ENCODE measurements around the gene RPA1.
A peak's percentile ranks its signal among the peaks of the same experiment; 100 is the strongest.

Gene RPA1

GRCh38 chr17:1899403-1900000 is 69.7 kb downstream of the RPA1 start:
- H3K4me3 ChIP-seq (ENCODE audit: low read depth, low read length), result no peak overlapping the region
- TF ChIP-seq, protein P1, sequence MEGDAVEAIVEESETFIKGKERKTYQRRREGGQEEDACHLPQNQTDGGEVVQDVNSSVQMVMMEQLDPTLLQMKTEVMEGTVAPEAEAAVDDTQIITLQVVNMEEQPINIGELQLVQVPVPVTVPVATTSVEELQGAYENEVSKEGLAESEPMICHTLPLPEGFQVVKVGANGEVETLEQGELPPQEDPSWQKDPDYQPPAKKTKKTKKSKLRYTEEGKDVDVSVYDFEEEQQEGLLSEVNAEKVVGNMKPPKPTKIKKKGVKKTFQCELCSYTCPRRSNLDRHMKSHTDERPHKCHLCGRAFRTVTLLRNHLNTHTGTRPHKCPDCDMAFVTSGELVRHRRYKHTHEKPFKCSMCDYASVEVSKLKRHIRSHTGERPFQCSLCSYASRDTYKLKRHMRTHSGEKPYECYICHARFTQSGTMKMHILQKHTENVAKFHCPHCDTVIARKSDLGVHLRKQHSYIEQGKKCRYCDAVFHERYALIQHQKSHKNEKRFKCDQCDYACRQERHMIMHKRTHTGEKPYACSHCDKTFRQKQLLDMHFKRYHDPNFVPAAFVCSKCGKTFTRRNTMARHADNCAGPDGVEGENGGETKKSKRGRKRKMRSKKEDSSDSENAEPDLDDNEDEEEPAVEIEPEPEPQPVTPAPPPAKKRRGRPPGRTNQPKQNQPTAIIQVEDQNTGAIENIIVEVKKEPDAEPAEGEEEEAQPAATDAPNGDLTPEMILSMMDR (IDR thresholded peaks at IDR 0.05; ENCODE audit: low read depth, low read length), result peak; percentile 17; the same call in 1 of the 2 replicates

- H3K4me3 ChIP-seq (ENCODE audit: low read depth, low read length), result no peak overlapping the region
- TF ChIP-seq, protein P1 (IDR thresholded peaks at IDR 0.05; ENCODE audit: low read depth, low read length), result no peak
Observed at GRCh38 chr17:1904273-1905182, 74.7 kb downstream of the RPA1 start.

- no peak overlapping the region for H3K4me3 ChIP-seq (ENCODE audit: low read depth, low read length)
- TF ChIP-seq, protein P1 (IDR thresholded peaks at IDR 0.05; ENCODE audit: low read depth, low read length), result no peak
Observed at GRCh38 chr17:1905190-1905913, 75.5 kb downstream of the RPA1 start.

DNA sequence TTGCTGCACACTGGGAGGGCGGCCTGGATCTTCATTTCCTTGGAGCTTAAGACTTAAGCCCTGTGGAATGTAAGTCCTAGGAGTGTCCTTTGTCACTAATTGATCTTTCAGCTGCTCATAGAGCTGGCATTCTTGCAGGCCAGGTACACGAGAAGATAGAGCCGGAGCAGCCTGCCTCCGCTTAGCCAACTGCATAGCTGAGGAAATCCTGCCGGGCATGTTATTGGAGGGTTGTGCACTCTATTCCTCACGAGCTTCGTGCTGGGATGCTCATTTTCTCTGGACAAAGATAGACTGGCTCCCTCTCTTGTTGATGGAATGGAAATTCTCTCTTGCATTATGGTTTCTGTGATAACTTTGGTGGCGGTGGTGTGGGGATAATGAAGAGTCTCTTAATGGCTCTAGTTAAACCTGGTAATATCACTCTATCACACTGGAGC is 76.9 kb downstream of the RPA1 start:
- H3K4me3 ChIP-seq (ENCODE audit: low read depth, low read length), result no peak overlapping the region
- TF ChIP-seq, protein P1 (IDR thresholded peaks at IDR 0.05; ENCODE audit: low read depth, low read length), result no peak

DNA sequence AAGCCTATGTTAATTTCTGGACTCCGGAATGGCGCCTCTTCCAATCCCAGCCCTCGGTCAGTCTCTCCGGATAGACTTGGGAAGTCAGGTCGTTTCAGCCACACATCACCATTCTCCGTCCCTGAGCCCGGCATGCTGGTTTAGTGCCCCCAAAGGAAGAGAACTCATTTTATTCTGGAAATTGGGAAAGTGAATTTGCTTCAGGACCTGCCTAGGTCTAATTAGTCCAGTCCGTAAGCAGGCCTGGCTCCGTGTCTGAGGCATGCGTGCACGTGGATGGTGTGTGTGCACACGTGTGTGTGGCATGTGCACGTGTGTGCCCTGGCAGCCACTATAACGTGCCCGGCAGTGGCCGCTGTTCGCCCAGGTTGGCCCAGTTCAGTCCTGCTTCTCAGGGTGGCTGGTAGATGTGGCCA is 77.4 kb downstream of the RPA1 start:
- TF ChIP-seq, protein P1 (IDR thresholded peaks at IDR 0.05; ENCODE audit: low read depth, low read length), result no peak
- H3K4me3 ChIP-seq (ENCODE audit: low read depth, low read length), result no peak overlapping the region

DNA sequence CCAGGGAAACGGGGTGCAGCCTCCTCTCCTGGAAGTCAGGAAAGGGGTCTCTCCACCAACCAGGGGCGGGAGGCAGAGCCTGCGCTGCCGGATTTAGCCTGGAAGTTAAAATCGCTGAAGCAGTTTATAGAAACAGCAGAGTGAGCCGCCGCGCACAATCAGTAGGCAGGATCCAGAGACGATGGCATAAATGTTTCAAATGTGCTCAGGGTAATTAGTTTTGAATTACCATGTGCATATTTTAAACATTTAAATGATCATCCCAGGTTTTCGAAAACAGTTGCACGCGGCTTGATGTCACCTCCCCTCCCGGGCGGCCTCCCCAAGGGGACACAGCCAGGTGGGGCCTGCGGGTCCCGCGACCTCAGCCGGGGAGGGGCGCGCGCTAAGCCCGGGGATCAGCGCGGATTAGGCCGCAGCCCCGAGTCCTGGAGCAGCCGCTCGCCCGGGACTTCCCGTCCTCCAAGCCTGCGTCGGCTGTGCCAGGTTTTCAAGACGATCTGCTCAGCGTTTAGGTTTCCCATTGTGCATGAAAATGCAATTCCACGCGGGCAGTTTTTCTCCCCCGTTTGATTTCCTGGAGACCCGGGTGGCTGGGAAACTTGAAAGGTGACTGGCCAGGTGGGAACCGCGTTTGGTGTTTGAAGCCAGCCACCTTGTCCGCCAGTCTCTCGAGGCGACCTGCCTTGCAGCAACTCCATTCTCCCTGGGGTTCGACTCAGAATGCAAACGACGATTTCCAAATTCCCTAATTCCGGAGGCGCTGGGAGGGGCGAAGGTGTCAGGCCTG is 78.3 kb downstream of the RPA1 start:
- TF ChIP-seq, protein P1 (IDR thresholded peaks at IDR 0.05; ENCODE audit: low read depth, low read length), result no peak
- H3K4me3 ChIP-seq (ENCODE audit: low read depth, low read length), result peak overlapping the region; percentile 18; the same call in 1 of the 2 replicates
